Embryonic facial prominence (tissue), 1 donor: ENCODE measurements around the gene NKIRAS2.
"Not testable (repeated sequence)": the region's sequence is repeated elsewhere in the genome, so short reads cannot be mapped to it uniquely, and the experiment has no call there.

ENCODE experiments used
- DNase-seq: peaks from one replicate; pipeline ENCODE4 v3.0.0-alpha.2; 2016; ENCODE audit errors: extremely low spot score

NKIRAS2 gene

GRCh38 chr17:41998497-41998896 is 21.4 kb upstream of the NKIRAS2 start:
- no peak for DNase-seq

GRCh38 chr17:42000413-42001133 is 19.3 kb upstream of the NKIRAS2 start:
- DNase-seq = no peak

GRCh38 chr17:42001729-42002128 is 18.2 kb upstream of the NKIRAS2 start:
- DNase-seq = no peak

GRCh38 chr17:42002175-42002791 is 17.6 kb upstream of the NKIRAS2 start:
- DNase-seq = no peak

GRCh38 chr17:42002792-42003301 is 17.0 kb upstream of the NKIRAS2 start:
- no peak for DNase-seq

GRCh38 chr17:42005166-42005565 is 14.7 kb upstream of the NKIRAS2 start:
- no peak for DNase-seq

GRCh38 chr17:42009170-42009569 is 10.7 kb upstream of the NKIRAS2 start:
- DNase-seq = no peak

- not testable (repeated sequence) for DNase-seq
These were observed 9.6 kb upstream of the NKIRAS2 start for GRCh38 chr17:42010266-42010680.

GRCh38 chr17:42010898-42011516 is 8.9 kb upstream of the NKIRAS2 start:
- no peak for DNase-seq

- DNase-seq = not testable (repeated sequence)
These were observed 7.5 kb upstream of the NKIRAS2 start for GRCh38 chr17:42012363-42012762.

GRCh38 chr17:42013740-42014139 is 6.2 kb upstream of the NKIRAS2 start:
- DNase-seq = not testable (repeated sequence)

- DNase-seq = no peak
These were observed 3.5 kb upstream of the NKIRAS2 start for GRCh38 chr17:42016411-42016831.

- peak; percentile 93 for DNase-seq
These were observed 2.7 kb upstream of the NKIRAS2 start, which contains the start of gene DNAJC7 for GRCh38 chr17:42016941-42017865. TSS of gene DNAJC7 (minus strand) at chr17:42017439. CDS start at chr17:42017416, 23 bp downstream.

- no peak for DNase-seq
These were observed 2.1 kb upstream of the NKIRAS2 start for GRCh38 chr17:42017866-42018200.

GRCh38 chr17:42018339-42018738 is 1.6 kb upstream of the NKIRAS2 start:
- no peak for DNase-seq

- no peak for DNase-seq
These were observed 902 bp upstream of the NKIRAS2 start for GRCh38 chr17:42018988-42019387.

- not testable (repeated sequence) for DNase-seq
These were observed 955 bp downstream of the NKIRAS2 start for GRCh38 chr17:42020845-42021244.

GRCh38 chr17:42023524-42024349 is 3.8 kb downstream of the NKIRAS2 start:
- DNase-seq = no peak

GRCh38 chr17:42025191-42025579 is 5.3 kb downstream of the NKIRAS2 start:
- no peak for DNase-seq

GRCh38 chr17:42025936-42026335 is 6.0 kb downstream of the NKIRAS2 start:
- no peak for DNase-seq
